ENCODE data around the gene NUP62. TPM values are rescaled to one million over a fixed set of nuclear protein-coding genes. Genes with fewer than 3 reads are reported as not detected.

Gene NUP62
- total and polyA plus RNA-seq, 2 of the 4 experiments (the other 2 are of a cell fraction), result 21.3 to 29.7 TPM

DNA sequence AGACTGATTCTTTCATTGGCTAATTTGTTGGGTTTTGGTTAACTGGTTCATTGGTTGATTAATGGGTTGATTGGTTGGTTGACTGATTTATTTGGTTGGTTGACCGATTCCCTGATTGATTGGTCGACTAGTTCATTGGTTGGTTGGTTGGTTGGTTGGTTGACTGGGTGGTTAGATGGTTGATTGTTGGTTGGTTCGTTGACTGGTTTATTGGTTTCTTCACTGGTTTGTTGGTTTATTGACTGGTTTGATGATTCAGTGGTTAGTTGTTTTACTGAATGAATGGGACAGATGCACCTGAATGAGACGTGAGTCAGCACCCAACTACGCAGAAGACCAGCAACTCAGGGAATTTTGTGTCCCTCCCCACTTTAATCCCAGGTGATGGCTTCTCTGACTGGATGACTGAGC is 2.7 kb upstream of the NUP62 start:
- intact Hi-C loops (cut with micrococcal nuclease), result no loop called here

More for the DNA sequence above, 2.7 kb upstream of the NUP62 start:
- POLR2A ChIA-PET (ENCODE audit: unreplicated experiment), result no interaction called here
- no peak overlapping the region for H3K23ac ChIP-seq (ENCODE audit: low read depth, low read length)
- no peak overlapping the region for H2BK120ac ChIP-seq (ENCODE audit: low read depth, low read length)
- H4K5ac ChIP-seq (ENCODE audit: low read depth, low read length), result no peak overlapping the region
- CTCF ChIA-PET, result no interaction called here
- H2BK20ac ChIP-seq (ENCODE audit: low read depth, low read length), result no peak overlapping the region
- H2BK15ac ChIP-seq (ENCODE audit: low read depth, low read length), result no peak overlapping the region
- in situ Hi-C loops (cut with MboI; ENCODE audit: low sequenced_read_pairs), result loop anchor here (10.0 kb wide), 2 partner anchors 53 to 213 kb away; no protein-coding TSS in a partner anchor
- H3K9me3 ChIP-seq (ENCODE audit: control insufficient read depth, insufficient read depth, low read length), result no peaks in the 10 kb centered on the region
- H3K4ac ChIP-seq (ENCODE audit: low read depth, low read length), result no peak overlapping the region
- H3K56ac ChIP-seq (ENCODE audit: extremely low read depth, insufficient read depth, low read length), result no peak overlapping the region
- BruUV-seq (replicated peaks), result no TSS peak
- no peak overlapping the region for H2BK5ac ChIP-seq (ENCODE audit: low read depth, low read length, poor library complexity, severe bottlenecking)
- DNase-seq (no peak), ATAC-seq (ENCODE audit: low read depth) (no peak)
- H2AFZ ChIP-seq (replicated peaks; ENCODE audit: low read length, poor library complexity), result no peak overlapping the region
- no peak overlapping the region for H3K4me2 ChIP-seq (ENCODE audit: low read depth, low read length)
- H3K79me1 ChIP-seq (ENCODE audit: low read depth in 1 of 2, low read length in 2 of 2), result peaks cover 10 to 26% of the 10 kb centered on the region in 2 experiments
- no peak overlapping the region for H3K18ac ChIP-seq (ENCODE audit: low read depth, low read length)
- H3K27ac ChIP-seq (ENCODE audit: insufficient read depth, low read length), result no peak overlapping the region
- peaks cover 9% of the 10 kb centered on the region for H3K36me3 ChIP-seq (ENCODE audit: control insufficient read depth, insufficient read depth, low read length)
- peaks cover 10% of the 10 kb centered on the region; the same call in 1 of the 2 replicates for H4K20me1 ChIP-seq (ENCODE audit: insufficient read depth, low read length)
- 100% methylated on average over 3 of the region's 5 CpGs; no CpG with 5 or more reads in 1 of the 2 experiments for WGBS, 2 experiments (ENCODE audit: extremely low coverage in 2 of 2, insufficient read length in 1 of 2)
- no peak overlapping the region for H3K14ac ChIP-seq (replicated peaks; ENCODE audit: low read depth, low read length)
- no peak overlapping the region for H3K4me3 ChIP-seq (ENCODE audit: insufficient read depth, low read depth, low read length)
- no peaks in the 10 kb centered on the region for H3K27me3 ChIP-seq (ENCODE audit: control insufficient read depth, insufficient read depth, low read length)
- TF ChIP-seq BHLHE40 (IDR thresholded peaks at IDR 0.05; ENCODE audit: low read depth, low read length) (no peak), NFE2L2 (IDR thresholded peaks at IDR 0.05; ENCODE audit: low read depth, low read length) (no peak), RAD21 (IDR thresholded peaks at IDR 0.05; ENCODE audit: low read length) (no peak), MXI1 (IDR thresholded peaks at IDR 0.05; ENCODE audit: borderline replicate concordance, low read depth, low read length) (no peak), FOS (IDR thresholded peaks at IDR 0.05; ENCODE audit: low read depth, low read length) (no peak)
- no peak overlapping the region for H2AK5ac ChIP-seq (ENCODE audit: low read depth, low read length)
- no peak overlapping the region for H3K9ac ChIP-seq (ENCODE audit: low read depth, low read length)
- no peak overlapping the region for H2AK9ac ChIP-seq (replicated peaks; ENCODE audit: low read depth, low read length, poor library complexity)
- peaks cover 4% of the 10 kb centered on the region for H3K4me1 ChIP-seq (ENCODE audit: control insufficient read depth, insufficient read depth, low read length)
- H4K8ac ChIP-seq (ENCODE audit: low read depth in 2 of 2, low read length in 2 of 2), result no peak overlapping the region
- no peak overlapping the region for H4K91ac ChIP-seq (ENCODE audit: insufficient read depth, low read depth, low read length)
- H3K9me1 ChIP-seq (ENCODE audit: insufficient read depth, low read length), result peaks cover 14% of the 10 kb centered on the region
- dilution Hi-C loops (cut with HindIII; ENCODE audit: low sequenced_read_pairs, unreplicated experiment), result no loop called here
